HUDEP-2 (cell line): ENCODE results near the gene DDI2.
"Not testable (repeated sequence)": the region's sequence is repeated elsewhere in the genome, so short reads cannot be mapped to it uniquely, and the experiment has no call there.

ENCODE experiments used
- DNase-seq, 76 experiments: peaks; one replicate each; lab custom pipeline; 2025; ENCODE audit not compliant: unreplicated experiment in 76 of 76; lab: John Stamatoyannopoulos, UW

DDI2 gene

DNA sequence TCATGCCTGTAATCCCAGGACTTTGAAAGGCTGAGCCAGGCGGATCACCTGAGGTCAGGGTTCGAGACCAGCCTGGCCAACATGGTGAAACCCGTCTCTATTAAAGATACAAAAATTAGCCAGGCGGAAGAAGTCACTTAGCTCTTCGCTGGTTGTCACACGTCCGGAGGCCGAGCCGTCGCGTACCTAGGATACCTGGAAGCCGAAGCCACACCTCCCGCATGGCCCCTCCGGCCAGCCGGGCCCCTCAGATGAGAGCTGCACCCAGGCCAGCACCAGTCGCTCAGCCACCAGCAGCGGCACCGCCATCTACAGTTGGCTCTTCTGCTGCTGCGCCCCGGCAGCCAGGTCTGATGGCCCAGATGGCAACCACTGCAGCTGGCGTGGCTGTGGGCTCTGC is 12.9 kb upstream of the DDI2 start:
- not testable (repeated sequence) for DNase-seq

DNA sequence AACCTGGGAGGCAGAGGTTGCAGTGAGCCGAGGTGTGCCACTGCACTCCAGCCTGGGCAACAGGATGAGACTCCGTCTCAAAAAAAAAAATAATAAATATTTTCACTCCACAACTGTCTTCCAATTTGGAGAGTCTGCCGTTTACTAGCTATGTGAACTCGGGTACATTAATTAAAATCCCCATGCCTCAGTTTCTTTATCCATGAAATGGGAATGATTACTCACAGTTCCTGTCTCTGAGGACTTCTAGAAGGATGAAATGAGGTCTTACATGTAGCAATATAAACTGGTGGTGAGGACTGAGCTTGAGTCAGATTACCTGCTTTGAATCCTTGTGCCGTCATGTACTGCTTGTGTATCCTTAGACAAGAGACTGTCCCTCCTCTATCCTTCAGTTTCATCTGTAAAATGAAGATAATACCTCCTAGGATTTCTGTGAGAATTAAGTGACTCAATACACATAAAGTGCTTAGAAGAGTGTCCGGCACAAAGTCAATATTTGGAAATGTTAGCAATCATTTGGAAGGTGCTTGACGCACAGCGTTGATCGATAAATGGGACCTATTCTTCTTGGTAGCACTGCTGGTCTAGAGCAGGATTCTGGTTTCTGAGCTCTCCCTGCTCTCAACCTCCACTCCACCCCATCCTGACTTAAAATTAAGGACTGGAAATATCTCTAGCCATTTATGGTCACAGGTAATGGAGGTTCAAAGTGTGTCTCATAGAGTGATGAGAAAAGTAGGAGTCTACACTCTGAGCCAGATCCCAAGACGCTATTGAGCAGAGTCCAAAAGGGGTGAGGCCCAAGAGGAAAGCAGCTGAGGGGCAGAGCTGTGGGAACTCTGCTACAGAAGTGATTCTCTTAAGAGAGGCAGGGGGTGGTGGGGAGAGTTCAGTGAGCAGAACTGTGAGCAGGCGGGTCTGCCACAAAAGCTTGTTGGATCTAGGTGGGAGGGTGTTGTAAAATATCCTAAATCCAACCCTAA is 11.6 kb upstream of the DDI2 start:
- no peak for DNase-seq

DNA sequence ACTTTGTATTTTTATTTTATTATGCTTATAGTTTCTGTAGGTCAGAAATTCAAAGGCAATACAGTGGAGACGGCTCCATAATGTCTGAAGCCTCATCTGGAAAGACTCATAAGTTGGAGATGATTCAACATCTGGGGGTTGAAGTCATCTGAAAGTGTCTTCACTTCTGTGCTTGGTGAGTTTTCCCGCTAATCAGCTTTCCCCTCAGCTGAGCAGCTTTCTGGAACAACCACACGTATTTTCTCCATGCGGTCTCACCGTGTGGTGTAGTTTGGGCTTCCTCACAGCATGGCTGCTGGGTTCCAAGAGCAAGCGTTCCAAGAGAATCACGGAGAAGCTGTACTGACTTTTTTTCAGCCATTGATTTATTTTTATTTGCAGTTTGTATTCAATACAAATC is 7.6 kb upstream of the DDI2 start:
- DNase-seq: no peak

DNA sequence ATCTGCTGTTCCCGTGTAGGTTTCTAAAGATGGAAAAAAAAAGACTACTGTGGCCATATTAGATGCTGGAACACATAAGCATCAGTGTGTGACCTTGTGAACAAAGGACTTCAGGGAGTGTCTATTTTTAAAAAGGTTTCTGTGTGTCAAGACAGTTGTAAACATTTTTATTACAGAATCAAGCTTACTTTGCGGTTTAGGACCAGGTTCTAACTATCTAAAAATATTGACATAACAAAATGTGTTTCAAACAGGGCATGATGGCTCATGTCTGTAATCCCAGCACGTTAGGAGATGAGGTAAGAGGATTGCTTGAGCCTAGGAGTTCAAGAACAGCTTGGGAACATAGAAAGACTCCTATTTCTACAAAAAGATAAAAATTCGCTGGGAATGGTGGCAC is 7.1 kb upstream of the DDI2 start:
- DNase-seq: no peak

DNA sequence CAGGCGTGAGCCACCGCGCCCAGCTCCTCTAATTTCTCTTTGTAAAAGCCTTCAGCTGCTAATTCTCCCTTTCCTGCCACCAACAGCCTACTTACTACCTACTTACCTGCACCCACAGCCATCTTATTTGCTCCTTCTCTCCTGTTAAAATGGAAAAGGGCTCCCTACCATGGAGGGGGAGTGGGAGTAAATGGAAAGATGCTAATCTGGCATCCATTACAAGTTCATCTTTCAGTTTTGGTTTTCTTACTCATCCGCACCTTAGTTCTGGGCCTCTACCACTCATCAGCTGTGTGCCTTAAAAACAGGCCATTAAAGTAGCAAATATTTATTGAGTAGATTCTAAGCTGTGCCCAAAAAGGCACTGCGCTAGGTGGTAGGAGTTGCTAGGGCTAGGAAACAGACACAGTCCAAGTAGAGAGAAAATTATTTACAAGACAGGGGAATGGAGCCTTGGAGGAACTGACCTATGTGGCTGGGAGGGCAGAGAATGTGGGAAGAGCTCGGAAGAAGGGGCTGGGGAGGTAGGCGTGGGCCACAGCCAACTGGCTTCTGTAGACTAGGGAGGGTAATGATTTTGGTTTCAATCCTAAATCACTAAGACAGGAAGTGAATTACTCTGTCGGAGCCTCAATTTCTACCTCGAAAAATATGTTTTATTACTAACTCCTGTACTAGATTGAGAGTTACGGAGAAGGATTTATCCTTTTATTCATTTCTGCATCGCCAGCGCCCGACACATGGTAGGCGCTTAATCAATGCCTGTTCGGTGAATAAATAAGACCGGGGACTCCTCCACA is 685 bp upstream of the DDI2 start:
- DNase-seq: no peak

DNA sequence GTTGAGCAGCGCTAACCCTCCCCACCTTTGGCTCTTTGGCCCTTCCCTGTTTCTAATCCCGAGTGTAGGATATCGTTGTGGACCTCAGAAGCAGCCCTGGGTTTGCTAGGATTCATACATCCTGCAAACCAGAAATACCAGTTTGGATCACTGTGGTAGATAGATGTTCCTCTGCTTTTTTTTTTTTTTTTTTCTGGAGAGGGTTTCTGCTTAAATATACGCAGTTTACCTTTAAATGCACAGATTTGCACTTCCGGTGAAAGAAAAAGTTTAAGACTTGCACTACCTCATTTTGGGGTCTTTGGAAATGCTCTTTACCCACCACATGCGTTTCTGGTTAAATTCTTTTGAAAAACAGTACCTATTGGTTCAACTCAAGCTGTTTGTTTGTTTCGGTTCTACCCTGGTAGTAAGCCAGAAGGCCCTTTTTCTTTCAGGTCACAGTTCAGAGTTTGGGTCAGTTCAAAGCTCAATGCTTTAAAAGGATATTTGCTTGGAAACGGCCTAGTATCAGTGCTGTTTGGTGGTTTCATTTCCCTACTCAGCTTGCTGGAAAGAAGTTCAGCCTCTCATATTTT is 908 bp downstream of the DDI2 start:
- peak in 1 of 76 experiments; percentile 17 for DNase-seq

DNA sequence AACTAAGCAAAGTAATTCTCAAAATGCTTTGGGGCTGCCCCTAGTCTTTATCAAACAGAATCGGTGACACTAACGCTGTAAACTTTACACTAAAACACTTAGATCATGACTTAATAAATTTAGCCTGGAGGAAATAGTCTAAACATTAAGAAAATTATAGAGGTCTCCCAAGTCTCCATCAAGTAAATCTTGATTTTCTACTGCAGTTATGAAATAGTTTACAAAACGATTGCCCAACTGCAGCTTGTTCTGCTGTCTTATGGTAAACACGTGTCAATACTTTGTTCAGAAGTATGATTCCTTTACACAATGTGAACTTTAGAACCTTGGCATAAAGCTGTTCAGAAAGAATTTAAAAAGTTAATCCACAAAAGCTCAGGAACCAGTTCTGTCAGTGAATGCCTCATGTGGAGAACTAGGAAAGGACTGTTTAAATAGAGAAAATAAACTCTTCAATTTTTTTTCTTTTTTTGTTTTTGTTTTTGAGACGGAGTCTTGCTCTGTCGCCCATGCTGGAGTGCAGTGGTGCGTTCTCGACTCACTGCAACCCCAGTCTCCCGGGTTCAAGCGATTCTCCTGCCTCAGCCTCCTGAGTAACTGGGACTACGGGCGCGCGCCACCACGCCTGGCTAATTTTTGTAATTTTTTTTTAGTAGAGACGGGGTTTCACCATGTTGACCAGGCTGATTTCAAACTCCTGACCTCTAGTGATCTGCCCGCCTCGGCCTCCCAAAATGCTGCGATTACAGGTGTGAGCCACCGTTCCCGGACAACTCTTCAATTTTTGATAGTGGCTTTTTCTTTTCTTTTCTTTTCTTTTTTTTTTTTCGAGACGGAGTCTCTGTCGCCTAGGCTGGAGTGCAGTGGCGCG is 1.6 kb downstream of the DDI2 start:
- peak in 1 of 76 experiments; percentile 10 for DNase-seq

DNA sequence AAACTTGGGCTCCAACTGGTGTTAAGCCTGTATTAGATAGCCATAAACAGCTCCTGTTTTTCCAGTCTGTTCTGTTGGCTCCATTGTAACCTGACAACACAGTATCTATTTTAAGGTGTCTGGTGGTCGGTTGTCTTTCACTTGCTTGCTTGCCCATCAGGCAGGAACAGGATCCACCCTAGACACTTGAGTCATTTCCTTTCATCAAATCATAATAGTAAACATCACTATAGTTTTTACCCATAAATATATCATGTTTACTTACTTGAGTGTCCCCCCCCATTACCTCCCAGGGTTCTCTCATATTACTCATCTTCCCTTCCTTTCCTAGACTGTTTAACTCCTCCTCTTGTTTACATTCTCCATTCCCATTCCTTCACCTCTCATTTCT is 2.9 kb downstream of the DDI2 start:
- no peak for DNase-seq

DNA sequence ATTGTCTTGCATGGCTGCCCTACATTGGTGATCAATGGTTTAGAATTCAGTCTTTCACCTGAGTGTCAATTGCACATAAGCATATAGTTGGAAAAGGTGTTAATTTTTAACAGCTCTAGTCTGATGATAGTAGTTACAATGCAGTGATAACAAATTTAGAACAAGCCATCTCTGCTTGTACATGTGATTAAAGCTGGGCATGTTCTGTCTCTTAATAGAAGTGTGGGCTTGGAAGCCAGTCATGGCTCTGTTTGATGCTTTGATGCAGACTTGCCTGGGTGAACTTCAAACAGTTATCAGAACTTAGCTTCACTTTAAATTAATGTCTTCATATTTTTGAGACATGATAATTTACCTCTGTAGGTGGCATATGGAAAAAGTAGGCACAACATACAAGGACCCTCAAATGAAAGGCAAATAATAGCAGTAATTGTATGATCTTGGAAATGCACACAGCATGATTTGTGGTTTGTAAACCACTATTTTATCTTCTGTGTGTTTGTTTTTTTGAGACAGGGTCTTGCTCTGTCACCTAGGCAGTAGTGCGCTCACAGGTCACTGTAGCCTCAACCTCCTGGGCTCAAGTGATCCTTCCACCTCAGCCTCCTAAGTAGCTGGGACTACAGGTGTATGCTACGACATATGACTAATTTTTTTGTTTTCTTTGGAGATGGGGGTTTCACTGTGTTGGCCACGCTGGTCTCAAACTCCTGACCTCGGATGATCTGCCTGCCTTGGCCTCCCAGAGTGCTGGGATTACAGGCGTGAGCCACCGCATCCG is 3.8 kb downstream of the DDI2 start:
- no peak for DNase-seq

DNA sequence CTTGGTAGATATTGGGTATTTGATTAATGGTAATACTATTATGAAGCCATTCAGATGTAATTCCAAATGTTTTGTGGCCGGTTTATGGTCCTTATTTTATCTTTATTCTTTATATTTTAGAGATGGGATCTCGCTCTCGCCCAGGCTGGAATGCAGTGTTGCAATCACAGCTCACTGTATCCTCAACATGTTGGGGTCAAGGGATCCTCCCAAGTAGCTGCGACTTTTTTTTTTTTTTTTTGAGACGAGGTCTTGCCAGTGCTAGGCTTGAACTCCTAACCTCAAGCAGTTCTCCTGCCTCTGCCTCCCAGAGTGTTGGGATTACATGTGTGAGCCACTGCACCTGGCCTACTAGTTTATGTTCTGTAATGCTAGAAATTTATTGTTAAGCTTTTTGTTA is 4.7 kb downstream of the DDI2 start:
- no peak for DNase-seq

DNA sequence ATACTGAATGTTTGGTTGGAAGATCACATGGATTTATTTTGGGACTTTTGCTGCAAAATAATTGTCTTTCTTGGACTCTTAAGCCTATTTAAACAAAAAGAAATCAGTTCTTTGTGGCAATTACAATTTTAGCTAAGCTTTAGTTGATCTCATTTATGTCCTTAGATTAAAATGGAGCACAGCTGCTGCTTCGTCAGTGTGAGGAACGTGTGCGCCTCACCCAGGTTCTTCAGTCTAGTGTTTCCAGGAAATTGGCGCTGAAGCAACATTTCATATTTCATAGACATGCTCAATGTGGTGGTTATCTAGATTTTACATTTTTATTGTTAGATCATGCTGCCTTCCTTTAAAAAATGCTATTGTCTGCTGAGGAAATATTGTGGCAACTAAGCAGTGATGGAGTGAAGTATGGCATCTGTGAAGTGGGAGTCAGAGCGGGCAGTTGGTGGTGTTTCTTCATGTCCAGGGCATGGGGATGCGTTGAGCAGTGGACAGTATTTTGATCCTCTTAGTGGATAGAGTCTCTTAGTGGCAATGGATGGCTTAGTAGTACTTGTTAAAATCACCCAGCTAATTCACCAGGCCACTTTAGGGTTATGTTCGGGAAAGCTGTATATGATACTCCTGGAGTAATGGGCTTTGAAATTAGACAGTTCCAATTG is 5.6 kb downstream of the DDI2 start:
- DNase-seq: peak in 3 of 76 experiments; percentile 17 to 35 (median 21)

DNA sequence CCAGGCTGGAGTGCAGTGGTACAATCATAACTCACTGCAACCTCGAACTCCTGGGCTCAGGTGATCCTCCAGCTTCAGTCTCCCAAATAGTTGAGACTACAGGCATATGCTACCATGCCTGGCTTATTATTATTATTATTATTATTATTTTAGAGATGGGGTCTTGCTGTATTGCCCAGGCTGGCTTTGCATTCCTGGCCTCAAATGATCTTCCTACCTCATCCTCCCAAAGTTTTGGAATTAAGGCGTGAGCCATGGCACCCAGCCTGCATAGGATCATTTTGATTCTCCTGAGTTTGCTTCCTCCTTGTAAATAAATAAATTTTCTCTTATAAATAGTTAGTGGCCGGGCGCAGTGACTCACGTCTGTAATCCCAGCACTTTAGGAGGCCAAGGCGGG is 6.2 kb downstream of the DDI2 start:
- DNase-seq: no peak

DNA sequence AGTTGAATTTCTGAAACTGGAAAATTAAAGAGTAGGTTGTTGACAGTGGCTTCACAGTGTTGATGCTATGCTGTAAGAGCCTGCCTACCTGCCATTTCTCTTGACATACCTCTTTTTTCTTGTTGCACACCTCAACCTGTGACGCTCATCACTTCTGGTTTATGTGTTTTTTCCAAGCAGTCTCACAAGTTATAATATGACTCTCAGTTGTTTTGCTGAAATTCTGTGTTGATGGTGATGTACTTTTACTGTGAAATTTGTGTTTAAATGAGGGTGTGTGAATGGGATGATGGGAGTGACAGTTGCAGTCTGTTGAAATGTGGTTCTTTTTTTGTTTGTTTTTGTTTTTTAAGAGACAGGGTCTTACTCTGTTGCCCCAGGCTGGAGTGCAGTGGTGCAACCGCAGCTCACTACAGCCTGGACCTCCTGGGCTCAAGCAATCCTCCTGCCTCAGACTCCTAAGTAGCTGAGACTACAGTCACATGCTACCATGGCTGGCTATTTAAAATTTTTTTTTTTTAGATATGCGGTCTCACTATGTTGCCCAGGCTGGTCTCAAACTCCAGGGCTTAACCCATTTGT is 7.0 kb downstream of the DDI2 start:
- DNase-seq: no peak

DNA sequence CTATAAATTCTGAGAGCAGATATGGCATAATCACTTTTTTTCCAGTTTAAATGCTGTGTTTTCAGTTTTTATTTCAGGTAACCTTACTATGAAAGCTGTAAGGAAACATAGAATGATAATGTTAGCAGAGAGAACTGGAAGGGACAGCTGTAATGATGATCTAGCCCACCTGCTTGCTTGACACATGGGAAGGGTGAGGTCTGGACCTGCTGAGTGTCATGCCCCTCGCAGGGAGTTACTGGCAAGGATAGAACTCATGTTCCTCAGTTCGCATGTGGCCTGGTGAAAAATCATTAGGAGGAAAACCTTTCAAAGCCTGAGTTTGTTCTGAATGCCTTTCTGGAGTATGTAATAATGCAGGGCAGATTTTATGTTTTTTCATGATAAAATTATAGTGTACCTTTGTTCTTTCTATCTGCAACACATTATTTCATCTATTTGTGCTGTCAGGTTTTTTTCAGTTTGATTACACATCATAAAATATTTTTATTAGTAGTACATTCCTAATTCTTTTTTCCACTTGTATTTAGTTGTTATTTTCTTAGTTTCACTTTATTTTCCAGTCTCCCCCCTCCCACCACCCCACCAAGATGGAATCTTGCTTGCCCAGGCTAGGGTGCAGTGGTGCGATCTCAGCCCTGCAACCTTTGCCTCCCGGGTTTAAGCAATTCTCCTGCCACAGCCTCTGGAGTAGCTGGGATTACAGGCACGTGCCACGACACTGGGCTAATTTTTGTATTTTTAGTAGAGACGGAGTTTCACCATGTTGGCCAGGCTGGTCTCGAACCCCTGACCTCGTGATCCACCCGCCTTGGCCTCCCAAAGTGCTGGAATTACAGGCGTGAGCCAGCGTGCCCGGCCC is 8.0 kb downstream of the DDI2 start:
- DNase-seq: peak in 1 of 76 experiments; percentile 2

DNA sequence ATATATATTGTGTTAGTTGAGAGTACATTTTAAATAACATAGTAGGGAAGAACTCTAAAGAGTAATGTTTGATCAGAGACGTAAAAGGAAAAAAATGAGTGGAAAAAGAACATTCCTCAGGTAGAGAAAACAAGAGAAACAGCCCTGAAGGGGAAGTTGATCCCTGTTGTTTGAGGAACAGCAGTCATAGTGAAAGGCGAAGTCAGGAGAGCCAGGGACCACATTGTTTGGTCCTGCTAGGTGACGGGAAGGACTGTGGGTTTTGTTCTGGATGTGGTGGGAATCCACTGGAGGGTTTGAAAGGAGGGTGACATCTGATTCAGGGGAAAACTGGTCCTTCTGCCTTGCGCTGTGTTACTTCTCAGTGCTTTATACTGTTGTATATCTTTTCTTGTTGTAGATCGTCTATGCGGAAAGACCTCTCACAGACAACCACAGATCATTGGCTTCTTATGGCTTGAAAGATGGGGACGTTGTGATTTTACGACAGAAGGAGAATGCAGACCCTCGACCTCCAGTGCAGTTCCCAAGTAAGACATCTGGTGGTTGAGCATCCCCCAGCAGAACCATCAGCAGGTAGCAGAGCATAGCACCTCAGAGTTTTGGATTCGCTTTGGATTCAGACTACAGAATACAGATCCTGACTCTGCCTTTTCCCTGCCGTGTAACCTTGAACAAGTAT is 9.2 kb downstream of the DDI2 start:
- no peak for DNase-seq

DNA sequence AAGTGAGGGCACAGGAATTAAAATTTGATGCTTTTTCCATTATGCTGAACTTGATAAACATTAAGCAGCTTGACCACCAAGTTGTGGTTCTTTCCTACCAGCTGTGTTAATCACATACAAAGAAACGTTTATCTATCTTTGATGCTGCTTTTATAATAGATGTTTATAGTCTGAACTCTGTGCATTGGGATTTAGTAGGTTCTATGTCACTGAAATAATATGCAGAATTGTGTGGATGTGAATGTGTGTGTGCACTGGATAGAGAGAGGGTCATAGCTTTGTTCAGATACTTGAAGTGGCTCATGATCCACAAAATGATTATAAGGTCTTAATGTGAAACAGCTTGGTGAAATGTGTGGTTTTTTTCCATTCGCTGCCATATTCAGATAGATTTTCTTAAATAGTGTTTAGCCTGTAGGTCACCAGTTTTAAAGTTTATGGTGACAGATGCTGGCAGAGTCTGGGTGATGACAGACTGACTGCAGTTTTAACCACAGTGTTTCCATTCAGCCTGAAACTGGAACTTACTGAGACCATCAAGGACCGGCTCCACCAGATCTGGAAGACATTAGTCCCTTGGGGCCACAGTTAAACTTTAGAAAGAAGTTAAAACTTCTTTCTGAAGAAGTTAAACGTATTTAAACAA is 10.2 kb downstream of the DDI2 start:
- DNase-seq: peak in 8 of 76 experiments; percentile 5 to 59 (median 37)

DNA sequence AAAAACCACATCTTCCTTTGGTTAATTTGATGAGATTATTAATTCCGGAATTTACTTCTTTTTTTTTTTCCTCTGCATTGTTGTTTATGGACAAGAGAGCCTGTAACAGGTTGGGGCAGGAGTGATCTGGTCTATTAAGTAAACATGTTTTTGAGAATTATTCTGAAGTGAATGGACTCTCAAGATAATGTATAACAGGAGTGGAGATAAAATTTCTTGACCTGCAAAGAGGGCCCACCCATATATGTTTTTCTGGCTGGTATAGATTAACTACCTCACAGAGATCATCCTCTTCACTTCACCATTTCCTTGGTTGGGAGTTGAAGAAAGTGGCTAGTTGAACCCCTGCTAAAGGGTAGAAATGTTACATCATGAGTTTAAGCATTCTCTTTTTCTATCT is 10.7 kb downstream of the DDI2 start:
- peak in 38 of 76 experiments; percentile 2 to 84 (median 58) for DNase-seq
